Esophagus squamous epithelium (tissue), 5 donors: ENCODE measurements around the gene CA10. TPM values are rescaled to one million over a fixed set of nuclear protein-coding genes. Genes with fewer than 3 reads are reported as not detected.

ENCODE experiments used
- DNase-seq: peaks from one replicate; lab custom pipeline; 2025; lab: John Stamatoyannopoulos, UW
- H3K27ac ChIP-seq, 4 donors: fragments of 200-600 bp; sonication (generic); one replicate each; pipeline ENCODE4 v1.5.1; 2016 to 2019; ENCODE audit warnings: mild to moderate bottlenecking in 1 of 4
- H3K27me3 ChIP-seq, 4 donors: fragments of 200-600 bp; sonication (generic); 1 replicate in 3 of 4; 2 replicates in 1 of 4; pipeline versions ENCODE4 v1.5.1 to v1.6.0; 2017 to 2021; ENCODE audit warnings: antibody characterized with exemption in 1 of 4
- H3K36me3 ChIP-seq, 3 donors: fragments of 200-600 bp; sonication (generic); one replicate each; pipeline ENCODE4 v1.5.1; 2016 to 2019
- H3K4me1 ChIP-seq, 3 donors: fragments of 200-600 bp; sonication (generic); one replicate each; pipeline ENCODE4 v1.5.1; 2017 to 2019
- H3K4me3 ChIP-seq, 4 donors: fragments of 200-600 bp; sonication (generic); 1 replicate in 3 of 4; 2 replicates in 1 of 4; pipeline ENCODE4 v1.5.1; 2016 to 2019; ENCODE audit warnings: mild to moderate bottlenecking in 2 of 4, moderate library complexity in 1 of 4
- H3K9me3 ChIP-seq, 3 donors: fragments of 200-600 bp; sonication (generic); one replicate each; pipeline ENCODE4 v1.5.1; 2016 to 2019
- CTCF ChIP-seq, 6 experiments: fragments of 450-650 bp in 4 of 6; fragments of 200-600 bp in 2 of 6; sonication (generic) in 2 of 6; IDR thresholded peaks; one replicate each; pipeline ENCODE4 v1.5.1; 2016 to 2019; ENCODE audit warnings: antibody characterized with exemption in 6 of 6, mild to moderate bottlenecking in 4 of 6, moderate library complexity in 4 of 6
- POLR2A ChIP-seq, 4 donors: fragments of 450-650 bp; IDR thresholded peaks; one replicate each; pipeline ENCODE4 v1.6.1; 2017; ENCODE audit warnings: antibody characterized with exemption in 4 of 4, mild to moderate bottlenecking in 4 of 4, moderate library complexity in 3 of 4
- WGBS, 2 donors: methylation state at CpG; one replicate each; pipeline ENCODE4 v1.1.5; 2018; 5-methylcytosine and 5-hydroxymethylcytosine counted together
- intact Hi-C: fragments of 100-400 bp; cut with DNase I; formaldehyde crosslinking; loops from one replicate; pipeline ENCODE4 v1.15.0; 2022
- total RNA-seq, 4 donors: library from RNA; depleted of rRNA; stranded (reverse); fragments of >200 nt; gene quantifications; one replicate each; pipeline ENCODE4 v1.1.0, GENCODE V29; 2016
- donor health status: DM: yes; HTN: yes; CAD: no.

The CA10 gene
- total RNA-seq, 4 donors from 2014 or later: 0.38 TPM; not detected in 3

GRCh38 chr17:51794466-51794865 lies 364.0 kb downstream of the CA10 start:
- TF ChIP-seq POLR2A (IDR thresholded peaks at IDR 0.05) (no peak), CTCF (IDR thresholded peaks at IDR 0.05) (no peak)
- Histone ChIP-seq H3K36me3 (no peaks in the 10 kb centered on the region), H3K9me3 (no peaks in the 10 kb centered on the region), H3K27me3 (no peaks in the 10 kb centered on the region), H3K4me1 (no peaks in the 10 kb centered on the region), H3K4me3 (no peak overlapping the region), H3K27ac (no peak overlapping the region)
- no peak for DNase-seq
- intact Hi-C loops: no loop called here

GRCh38 chr17:51793686-51794085 lies 364.8 kb downstream of the CA10 start:
- Histone ChIP-seq H3K4me1 (no peaks in the 10 kb centered on the region), H3K27ac (no peak overlapping the region), H3K9me3 (no peaks in the 10 kb centered on the region), H3K36me3 (no peaks in the 10 kb centered on the region), H3K4me3 (no peak overlapping the region), H3K27me3 (no peaks in the 10 kb centered on the region)
- 54 to 64% methylated on average over 1 of the region's 1 CpG for WGBS, 2 donors
- DNase-seq: no peak
- no peak for TF ChIP-seq CTCF (IDR thresholded peaks at IDR 0.05)
- no peak for TF ChIP-seq POLR2A (IDR thresholded peaks at IDR 0.05)
- intact Hi-C loops: no loop called here

GRCh38 chr17:51778842-51779241 lies 379.7 kb downstream of the CA10 start:
- Histone ChIP-seq H3K9me3 (no peaks in the 10 kb centered on the region), H3K4me1 (no peaks in the 10 kb centered on the region), H3K4me3 (no peak overlapping the region), H3K27me3 (no peaks in the 10 kb centered on the region), H3K36me3 (no peaks in the 10 kb centered on the region), H3K27ac (no peak overlapping the region)
- WGBS, 2 donors: 68 to 70% methylated on average over 4 to 5 of the region's 5 CpGs
- no peak for DNase-seq
- intact Hi-C loops: no loop called here
- no peak for TF ChIP-seq CTCF (IDR thresholded peaks at IDR 0.05)
- no peak for TF ChIP-seq POLR2A (IDR thresholded peaks at IDR 0.05)

- intact Hi-C loops: no loop called here
Measured at GRCh38 chr17:51770027-51770759, 388.3 kb downstream of the CA10 start.

More at GRCh38 chr17:51770027-51770759, 388.3 kb downstream of the CA10 start:
- H3K4me1 ChIP-seq: peaks cover 0 to 5% (median 0%) of the 10 kb centered on the region in 3 donors
- no peak for DNase-seq
- H3K4me3 ChIP-seq: no peak overlapping the region
- H3K36me3 ChIP-seq: no peaks in the 10 kb centered on the region
- H3K27me3 ChIP-seq: peaks cover 0 to 28% (median 0%) of the 10 kb centered on the region in 4 donors
- 33 to 56% methylated on average over 5 of the region's 5 CpGs for WGBS, 2 donors
- TF ChIP-seq POLR2A (IDR thresholded peaks at IDR 0.05) (no peak), CTCF (IDR thresholded peaks at IDR 0.05) (no peak)
- no peak overlapping the region for H3K27ac ChIP-seq
- no peaks in the 10 kb centered on the region for H3K9me3 ChIP-seq
